Activated CD8-positive, alpha-beta T cell treated with anti-CD3 and anti-CD28 coated beads, Interleukin-2, amount 10 ng/mL, durations not matched to agents 7 days and 5 days (primary cell): ENCODE results near the gene XYLB. TPM values are rescaled to one million over a fixed set of nuclear protein-coding genes. Genes with fewer than 3 reads are reported as not detected.

Source experiments
- ATAC-seq: fragments of 150-1000 bp; cut with Tn5 transposase; one replicate; pipeline ENCODE4 v1.10.0; 2021; ENCODE audit warnings: moderate library complexity
- CTCF ChIA-PET: fragments of 350-600 bp; sonication (Branson Sonifier 250); formaldehyde crosslinking; loops from one replicate; lab custom pipeline; 2021; ENCODE audit warnings: antibody characterized with exemption; lab: Charles Lee
- POLR2A ChIA-PET: fragments of 350-600 bp; sonication (Branson Sonifier 250); formaldehyde crosslinking; loops from one replicate; lab custom pipeline; 2021; ENCODE audit warnings: antibody characterized with exemption; lab: Charles Lee
- DNase-seq: peaks from one replicate; pipeline ENCODE4 v3.0.0-alpha.2; 2020
- H3K27ac Mint-ChIP-seq: one replicate; pipeline ENCODE4 v1.8.0; 2021; ENCODE audit warnings: mild to moderate bottlenecking, mixed read lengths
- H3K27me3 Mint-ChIP-seq: one replicate; pipeline ENCODE4 v1.8.0; 2021; ENCODE audit warnings: low read depth, mixed read lengths
- H3K36me3 Mint-ChIP-seq: one replicate; pipeline ENCODE4 v1.8.0; 2021; ENCODE audit warnings: low read depth, mixed read lengths
- H3K4me1 Mint-ChIP-seq: one replicate; pipeline ENCODE4 v1.8.0; 2021; ENCODE audit warnings: low read depth, mixed read lengths
- H3K4me3 Mint-ChIP-seq: one replicate; pipeline ENCODE4 v1.8.0; 2021; ENCODE audit warnings: mild to moderate bottlenecking, mixed read lengths
- H3K9me3 Mint-ChIP-seq: one replicate; pipeline ENCODE4 v1.8.0; 2022; ENCODE audit warnings: mixed read lengths; ENCODE audit not compliant: insufficient read depth
- total RNA-seq, 2 experiments: library from RNA; stranded (reverse); gene quantifications; one replicate each; pipeline ENCODE4 v1.2.3, GENCODE V29; 2021

The XYLB gene
- total RNA-seq, 2 experiments from 2014 or later: 5.3 to 6.1 TPM

GRCh38 chr3:38460377-38461270, 114.0 kb downstream of the XYLB start:
- DNase-seq: no peak
- no peaks in the 10 kb centered on the region for H3K36me3 Mint-ChIP-seq
- ChIA-PET POLR2A (no interaction called here), CTCF (no interaction called here)
- H3K4me3 Mint-ChIP-seq: no peak overlapping the region
- H3K9me3 Mint-ChIP-seq: no peaks in the 10 kb centered on the region
- H3K27ac Mint-ChIP-seq: no peak overlapping the region
- H3K27me3 Mint-ChIP-seq: no peaks in the 10 kb centered on the region
- ATAC-seq: no peak
- peaks cover 2% of the 10 kb centered on the region for H3K4me1 Mint-ChIP-seq

Other genes starting within 250 kb of the XYLB start
- 100 to 1,000 TPM in 1 of 2 experiments, 10 to 100 TPM in 1; 99.7 to 104 TPM for gene ACAA1, start 209.7 kb upstream of the XYLB start, total RNA-seq
- 10 to 100 TPM; 72.5 to 78.6 TPM for gene MYD88, start 208.1 kb upstream of the XYLB start, total RNA-seq
- 10 to 100 TPM; 56.9 to 60.3 TPM for gene OXSR1, start 181.2 kb upstream of the XYLB start, total RNA-seq
- gene SLC22A13, start 81.0 kb upstream of the XYLB start, total RNA-seq: 1 to 10 TPM in 1 of 2 experiments, under 1 TPM in 1; 0.58 to 1.0 TPM
- not detected for gene SLC22A14, start 64.5 kb upstream of the XYLB start, total RNA-seq
- 1 to 10 TPM; 4.5 to 4.7 TPM for gene ACVR2B, start 107.1 kb downstream of the XYLB start, total RNA-seq
- 10 to 100 TPM; 18.5 to 23.0 TPM for gene EXOG, start 149.6 kb downstream of the XYLB start, total RNA-seq